GM19099 (cell line): ENCODE data around the gene ATP13A3.

Experiments used
- POLR2A ChIP-seq: IDR thresholded peaks from 3 replicates; pipeline ENCODE4 v1.6.1; 2011; ENCODE audit warnings: low read depth; ENCODE audit not compliant: insufficient read length; ENCODE audit errors: extremely low read depth

The ATP13A3 gene

DNA sequence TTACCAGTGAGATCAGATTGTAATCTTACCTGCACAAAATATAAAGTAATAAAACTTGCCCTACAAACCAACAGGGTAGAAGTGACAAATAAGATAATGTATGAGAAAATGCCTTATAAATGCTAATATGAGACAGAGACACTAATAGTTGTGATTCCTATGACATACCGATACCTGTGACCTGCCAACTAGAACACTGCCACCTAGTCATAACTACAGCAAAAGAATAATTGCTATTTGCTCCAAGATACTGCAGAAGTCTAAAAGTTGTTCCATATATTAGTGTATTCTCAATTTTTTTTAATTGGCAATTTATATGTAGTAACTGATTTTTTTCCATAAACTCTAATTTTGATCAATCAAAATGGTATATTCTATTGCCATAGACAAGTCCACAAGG, 62.4 kb downstream of the ATP13A3 start:
- TF ChIP-seq POLR2A, result no peak

DNA sequence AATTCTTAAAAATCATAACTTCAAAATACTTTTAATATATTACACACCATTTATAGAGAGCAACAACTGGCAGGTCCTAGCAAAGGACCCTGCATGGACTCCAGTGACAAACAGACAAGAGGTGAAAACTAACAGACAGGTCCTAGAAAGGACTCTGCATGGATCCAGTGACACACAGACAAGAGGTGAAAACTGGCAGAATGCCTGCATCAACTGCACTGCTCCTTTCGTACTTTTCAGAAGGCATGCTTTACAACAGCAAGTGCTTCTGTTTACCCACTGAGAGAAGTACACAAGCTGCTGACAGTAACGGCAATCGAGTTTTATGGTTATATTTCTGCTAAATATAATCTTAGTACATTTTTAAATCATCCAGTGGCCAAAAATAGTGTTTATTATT, 63.5 kb downstream of the ATP13A3 start:
- TF ChIP-seq POLR2A, result no peak

DNA sequence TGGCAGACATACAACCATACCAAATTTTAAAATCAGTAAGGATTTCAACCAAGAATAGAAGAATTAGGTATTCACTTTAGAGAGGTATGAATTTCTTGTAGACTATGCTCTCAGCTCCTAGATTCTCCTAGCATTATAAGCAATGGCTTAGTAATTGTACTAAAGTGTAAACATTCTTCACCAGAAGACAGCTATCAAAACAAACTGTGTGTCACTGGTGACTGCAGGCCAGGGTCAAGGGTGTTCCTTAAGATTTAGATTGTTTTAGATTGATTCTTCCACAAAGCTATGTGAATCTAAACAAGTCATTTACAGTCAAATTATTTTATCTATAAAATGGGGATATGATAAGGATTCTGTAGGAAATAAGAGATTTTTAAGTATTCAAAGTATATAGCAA, 64.6 kb downstream of the ATP13A3 start:
- TF ChIP-seq POLR2A, result no peak

DNA sequence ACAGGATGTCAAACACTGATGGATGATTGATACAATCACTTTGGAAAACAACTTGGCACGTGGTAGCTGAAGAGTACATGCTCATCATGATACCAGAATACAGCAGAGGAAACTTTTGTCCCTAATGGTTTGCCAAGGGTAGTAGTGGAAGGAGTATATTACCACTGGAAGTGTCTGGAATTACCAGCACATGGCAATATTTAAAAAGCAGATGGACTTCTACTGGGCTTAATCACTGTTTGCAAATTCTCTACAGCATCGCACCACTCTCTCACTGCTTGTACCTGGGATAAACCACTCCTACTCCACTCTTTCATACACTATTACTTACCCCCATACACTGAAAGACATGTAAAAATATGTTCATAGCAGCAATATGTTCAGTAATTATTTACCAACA, 68.1 kb downstream of the ATP13A3 start:
- TF ChIP-seq POLR2A, result no peak

DNA sequence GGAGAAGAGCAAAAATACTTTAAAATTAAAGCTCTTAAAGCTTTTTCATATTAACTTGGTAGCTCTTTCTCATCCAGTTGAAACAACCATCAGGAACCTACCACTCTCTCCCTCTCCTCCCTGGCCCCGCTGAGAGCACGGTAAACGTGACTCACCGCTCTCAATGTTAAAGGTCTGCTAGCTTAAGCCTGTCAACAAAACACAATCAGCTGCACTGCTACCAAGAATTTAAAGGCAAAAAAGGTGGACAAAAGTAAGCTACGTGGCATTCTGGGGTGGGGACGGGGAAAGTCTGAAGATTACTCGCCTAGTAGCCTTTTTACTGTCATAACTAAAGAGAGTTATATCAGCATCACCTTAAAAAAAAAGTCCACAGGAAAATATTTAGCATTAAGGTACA, 79.4 kb downstream of the ATP13A3 start:
- TF ChIP-seq POLR2A, result no peak

DNA sequence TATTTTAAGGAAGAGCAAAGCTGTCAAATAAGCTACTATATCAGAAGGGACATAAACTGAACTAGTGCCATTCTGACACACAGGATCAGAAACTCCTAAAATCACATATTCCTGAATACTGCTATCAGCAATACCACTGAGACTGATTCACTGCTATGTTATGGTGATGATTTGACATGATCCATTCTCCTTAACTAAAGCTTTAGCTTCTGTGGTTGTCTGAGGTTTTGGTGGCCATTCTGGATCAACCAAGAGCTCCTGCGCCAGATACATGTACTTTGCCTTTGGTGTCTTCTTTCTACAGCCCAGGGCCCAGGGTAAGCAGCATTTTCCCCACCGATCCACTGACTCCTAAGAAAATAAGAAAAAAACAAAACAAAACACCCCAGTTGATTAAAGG, 81.0 kb downstream of the ATP13A3 start:
- TF ChIP-seq POLR2A, result no peak

DNA sequence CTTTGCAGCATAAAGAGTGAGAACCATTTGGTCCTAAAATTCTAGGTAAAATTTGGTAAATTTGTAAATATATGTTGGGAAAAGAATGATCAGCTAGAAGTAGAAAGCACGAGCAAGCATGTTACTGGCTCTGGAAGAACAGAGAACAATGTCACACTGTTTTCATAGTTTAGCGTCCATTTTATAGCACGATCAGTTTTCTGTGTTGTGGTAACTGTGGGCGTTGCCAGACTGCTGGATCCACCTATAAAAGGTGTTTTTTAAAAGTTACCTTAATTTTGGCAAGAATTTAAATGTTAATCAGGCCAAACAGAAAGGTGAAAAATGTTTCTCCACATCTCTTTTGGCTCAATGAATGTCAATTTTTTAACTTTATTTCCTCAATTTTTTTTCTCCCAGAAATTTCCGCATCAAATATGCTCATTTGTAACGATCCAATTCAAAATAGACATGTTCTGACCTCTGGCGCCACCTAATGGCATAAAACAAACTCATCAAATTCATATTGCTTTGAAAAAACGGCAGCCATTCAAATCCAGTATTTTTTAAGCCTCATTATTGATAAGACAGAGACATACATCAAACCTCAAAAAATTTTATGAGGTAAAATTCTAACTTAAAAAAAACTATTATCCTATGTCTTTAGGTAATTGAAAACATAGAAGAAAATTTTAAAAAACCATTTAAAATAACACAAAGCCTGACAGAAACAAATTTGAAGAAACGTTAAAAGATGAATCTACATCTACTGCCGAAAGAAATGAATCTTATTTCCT, 82.2 kb downstream of the ATP13A3 start:
- TF ChIP-seq POLR2A, result no peak

DNA sequence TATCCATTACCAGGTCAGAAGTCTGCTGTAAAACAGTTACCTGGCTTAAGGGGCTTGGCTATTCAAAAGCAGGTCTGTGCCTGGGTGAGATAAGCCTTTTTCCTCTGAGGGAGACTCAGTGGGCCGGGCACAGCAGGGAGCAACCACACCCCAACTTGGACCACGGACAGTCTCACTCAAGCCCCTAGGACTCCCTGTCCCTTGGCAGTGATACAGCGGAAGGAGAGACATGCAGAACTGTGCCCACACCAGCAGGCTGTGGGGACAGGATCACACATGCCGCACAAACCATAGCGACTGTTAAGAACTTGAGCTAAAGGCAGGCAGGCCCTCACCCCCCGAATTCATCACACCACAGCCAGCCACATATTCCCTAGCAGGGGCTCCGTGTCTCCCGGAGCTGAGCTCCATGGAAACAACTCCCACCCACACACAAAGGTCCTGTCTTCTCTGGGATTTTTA, 84.9 kb downstream of the ATP13A3 start:
- no peak for TF ChIP-seq POLR2A

DNA sequence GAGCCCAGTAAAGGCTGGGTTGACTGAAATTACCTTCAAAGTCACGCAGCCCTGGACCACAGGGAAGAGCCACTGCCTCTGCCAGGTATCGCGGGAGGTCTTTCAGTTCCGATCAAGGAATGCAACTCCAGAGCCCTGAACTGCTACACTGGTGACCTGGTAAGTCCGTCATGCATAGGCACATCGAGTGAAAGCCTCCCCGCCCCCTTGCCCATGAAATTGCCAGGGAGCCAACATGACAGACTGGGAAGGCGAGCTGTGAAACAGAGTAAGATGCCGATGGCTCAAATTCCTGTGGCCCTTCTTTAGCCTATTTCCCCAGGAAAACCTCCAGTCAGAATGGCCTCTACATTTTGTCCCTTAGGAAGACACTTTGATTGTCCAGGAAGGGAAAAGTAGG, 85.5 kb downstream of the ATP13A3 start:
- no peak for TF ChIP-seq POLR2A

DNA sequence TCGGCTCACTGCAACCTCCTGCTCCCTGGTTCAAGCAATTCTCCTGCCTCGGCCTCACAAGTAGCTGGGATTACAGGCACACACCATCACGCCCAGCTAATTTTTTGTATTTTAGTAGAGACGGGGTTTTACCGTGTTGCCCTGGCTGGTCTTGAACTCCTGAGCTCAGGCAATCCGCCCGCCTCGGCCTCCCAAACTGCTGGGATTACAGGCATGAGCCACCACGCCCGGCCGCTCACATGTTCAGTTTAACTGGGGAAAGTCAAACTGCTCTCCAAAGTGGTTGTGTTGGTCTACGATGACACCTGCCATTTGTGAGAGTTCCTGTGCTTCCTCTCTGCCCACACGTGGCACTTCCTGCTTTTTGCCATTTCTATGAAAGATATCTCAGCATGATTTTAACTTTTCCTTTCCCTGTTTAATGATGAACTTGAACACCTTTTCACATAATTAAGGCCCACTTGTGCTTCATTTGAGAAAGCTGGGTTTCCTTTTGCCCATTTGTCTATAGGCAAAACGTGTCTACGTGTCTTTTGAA, 86.9 kb downstream of the ATP13A3 start:
- no peak for TF ChIP-seq POLR2A

DNA sequence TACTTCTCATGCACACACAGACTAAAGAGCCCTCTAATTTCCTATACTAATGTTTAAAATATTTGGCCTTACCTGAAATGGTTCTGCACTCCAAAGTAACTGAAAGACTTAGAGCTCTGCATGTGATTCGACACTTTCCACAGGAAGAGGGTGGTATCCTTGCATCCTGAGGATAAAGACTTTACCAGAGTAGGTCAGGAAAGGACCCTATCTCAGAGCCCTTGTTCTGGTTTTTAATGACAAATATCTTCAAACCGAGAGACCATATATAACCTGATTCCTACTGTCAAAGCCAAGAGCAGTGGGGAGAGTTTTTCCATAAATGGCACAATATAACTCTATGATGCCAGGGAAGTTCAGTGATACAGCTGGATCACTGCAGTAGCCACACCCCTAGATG, 87.6 kb downstream of the ATP13A3 start, which contains the start of gene GP5:
Gene GP5 (minus strand): TSS at position 101 of the 400 bp plus-strand sequence. CDS start 984 bp downstream, outside the sequence.
- TF ChIP-seq POLR2A, result no peak

DNA sequence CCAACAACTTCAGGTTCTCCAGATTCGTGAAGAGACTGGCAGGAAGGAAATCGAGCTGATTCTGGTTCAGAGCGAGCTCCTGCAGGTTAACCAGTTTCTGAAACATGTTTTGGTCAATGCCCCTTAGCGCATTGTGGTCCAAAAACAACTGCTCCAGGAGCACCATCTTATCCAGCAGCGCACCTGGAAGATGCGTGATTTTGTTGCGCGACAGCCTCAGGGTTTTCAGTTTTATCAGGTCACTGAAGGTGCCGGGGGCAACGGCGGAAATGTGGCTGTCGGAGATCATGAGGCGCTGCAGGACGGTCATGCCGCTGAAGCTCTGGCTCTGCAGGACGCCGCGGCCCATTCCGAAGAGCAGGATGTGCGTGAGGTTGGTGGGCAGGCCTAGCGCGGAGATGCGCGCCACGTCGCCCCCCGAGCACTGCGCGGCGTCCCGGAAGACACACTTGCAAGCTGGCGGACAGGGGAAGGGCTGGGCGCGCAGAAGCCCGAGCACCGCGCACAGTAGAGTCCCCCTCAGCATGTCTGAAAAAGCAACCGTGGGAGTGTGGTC, 89.0 kb downstream of the ATP13A3 start:
- no peak for TF ChIP-seq POLR2A

DNA sequence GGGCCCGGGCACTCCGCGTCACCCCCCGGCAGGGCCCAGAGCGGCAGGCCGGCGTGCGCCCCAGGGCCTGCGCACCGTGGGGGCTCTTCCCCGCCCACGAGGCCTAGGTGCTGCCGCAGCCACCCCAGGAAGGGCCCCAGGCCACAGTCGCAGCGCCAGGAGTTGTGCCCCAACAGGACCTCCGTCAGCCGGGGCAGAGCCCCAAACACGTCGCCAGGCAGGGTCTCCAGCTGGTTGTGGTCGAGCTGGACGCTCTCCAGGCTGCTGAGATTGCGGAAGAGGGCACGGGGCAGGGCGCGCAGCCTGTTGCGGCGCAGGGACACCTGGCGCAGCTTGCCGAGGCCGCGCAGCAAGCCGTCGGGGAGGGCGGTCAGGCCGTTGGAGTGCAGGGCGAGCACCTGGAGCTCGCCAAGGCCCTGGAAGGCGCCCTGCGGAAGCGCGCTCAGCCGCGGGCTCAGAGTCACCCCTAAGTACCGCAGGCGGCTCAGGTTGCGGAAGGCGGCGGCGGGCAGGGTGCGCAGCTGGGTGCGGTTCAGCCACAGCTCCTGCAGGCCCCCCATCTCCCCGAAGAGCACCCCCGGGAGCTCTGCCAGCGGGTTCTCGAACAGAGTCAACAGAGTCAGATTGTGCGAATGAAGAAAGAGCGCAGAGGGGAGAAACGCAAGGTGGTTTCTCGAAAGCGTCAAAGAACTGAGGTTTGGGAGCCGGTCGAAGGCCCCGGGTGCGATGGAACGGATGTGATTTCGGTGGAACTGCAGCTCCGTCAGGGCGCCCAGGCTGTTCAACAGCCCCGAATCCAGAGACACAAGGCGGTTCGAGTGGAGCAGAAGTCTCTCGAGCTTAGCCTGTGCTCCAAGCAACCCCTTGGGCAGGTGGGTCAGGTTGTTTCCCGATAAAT, 89.7 kb downstream of the ATP13A3 start:
- no peak for TF ChIP-seq POLR2A

DNA sequence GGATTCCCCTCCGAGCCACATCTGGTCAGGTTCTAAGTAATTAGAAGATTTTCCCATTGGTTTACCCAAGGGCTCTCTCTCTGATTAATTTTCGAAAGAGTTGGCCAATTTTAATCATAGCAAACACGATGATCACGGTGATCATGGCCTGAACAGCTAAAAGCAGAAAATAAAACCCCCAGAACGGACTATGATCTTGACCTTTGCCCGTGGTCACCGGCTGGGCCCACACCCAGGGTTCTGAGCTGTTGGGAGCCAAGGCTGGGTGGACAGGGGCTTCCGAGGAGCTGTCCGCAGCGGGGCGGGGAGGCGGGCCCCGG, 90.3 kb downstream of the ATP13A3 start:
- no peak for TF ChIP-seq POLR2A

DNA sequence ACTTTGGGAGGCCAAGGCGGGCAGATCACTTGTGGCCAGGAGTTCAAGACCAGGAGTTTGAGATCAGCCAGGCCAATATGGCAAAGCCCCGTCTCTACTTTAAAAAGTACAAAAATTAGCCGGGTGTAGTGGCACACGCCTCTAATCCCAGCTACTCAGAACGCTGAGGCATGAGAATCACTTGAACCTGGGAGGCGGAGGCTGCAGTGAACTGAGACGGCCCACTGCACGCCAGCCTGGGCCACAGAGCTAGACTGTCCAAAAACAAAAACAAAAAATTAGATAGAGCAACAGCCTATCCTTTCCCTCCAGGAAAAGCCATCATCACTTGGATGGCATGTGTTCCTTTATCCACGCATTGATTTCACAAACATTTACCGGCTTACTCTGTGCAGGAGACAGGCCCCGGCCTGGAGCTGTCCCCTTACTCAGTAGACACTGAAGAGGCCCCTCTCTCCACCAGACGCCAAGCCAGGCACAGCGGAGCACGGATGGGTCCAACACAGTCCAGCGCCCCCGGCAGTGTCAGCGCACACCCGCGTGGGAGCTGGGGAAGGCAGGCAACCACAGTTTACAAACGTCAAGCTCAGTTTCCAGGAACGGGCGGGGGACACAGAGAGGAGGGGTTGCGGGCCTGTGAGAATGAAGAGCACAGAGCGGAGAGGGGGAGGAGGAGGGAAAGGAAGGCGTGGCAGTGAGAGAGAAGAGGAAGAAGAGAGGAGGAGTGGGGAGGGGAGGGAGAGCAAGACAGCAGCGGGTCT, 90.8 kb downstream of the ATP13A3 start:
- TF ChIP-seq POLR2A, result no peak
